ENCODE results near the gene SUSD3. TPM values are rescaled to one million over a fixed set of nuclear protein-coding genes. Genes with fewer than 3 reads are reported as not detected.

The SUSD3 gene
- total RNA-seq, 4 donors from 2014 or later: 0.83 to 3.3 (median 1.4) TPM

DNA sequence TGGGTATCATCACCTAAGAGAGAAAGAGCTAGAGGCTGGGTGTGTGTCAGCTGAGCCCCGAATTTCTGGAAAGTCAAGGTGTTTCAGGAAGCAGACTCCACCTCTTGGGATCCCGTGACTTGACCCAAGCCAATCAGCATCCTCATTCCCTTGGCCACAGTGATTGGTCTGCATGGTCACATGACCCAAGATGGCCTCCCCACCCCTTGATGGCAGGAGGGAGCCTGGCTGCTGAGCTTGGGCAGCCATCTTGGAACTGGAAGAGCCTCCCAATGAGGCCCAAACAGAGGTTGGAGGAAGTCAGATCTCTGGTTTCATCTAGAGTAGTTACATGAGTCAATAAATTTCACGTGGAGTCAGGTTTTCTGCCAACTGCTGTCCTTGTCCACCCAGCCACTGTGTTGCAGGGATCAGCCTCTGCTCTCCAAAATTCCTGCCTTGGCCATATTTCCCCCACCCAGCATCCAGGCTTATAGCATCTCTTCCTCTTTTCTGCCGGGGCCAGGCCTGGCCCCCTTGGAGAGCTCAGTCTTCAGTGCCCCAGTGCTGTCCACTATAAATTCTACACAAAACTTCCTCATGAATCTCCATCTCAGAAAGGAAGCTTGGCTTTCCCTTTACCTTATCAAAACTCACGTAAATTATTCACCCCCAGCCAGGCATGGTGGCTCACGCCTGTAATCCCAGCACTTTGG is 17.2 kb upstream of the SUSD3 start:
- TF ChIP-seq POLR2A (IDR thresholded peaks at IDR 0.05; ENCODE audit: low read depth) (no peak), CTCF (IDR thresholded peaks at IDR 0.05) (no peak), EP300 (IDR thresholded peaks at IDR 0.05) (no peak), POLR2AphosphoS5 (IDR thresholded peaks at IDR 0.05) (no peak)
- no peak for DNase-seq (ENCODE audit: extremely low spot score)
- H3K4me3 ChIP-seq: no peak overlapping the region
- no peaks in the 10 kb centered on the region for H3K27me3 ChIP-seq
- intact Hi-C loops (cut with DNase I): no loop called here
- no peak overlapping the region for H3K27ac ChIP-seq (replicated peaks in 1 of 4)
- WGBS: 94% methylated on average over 5 of the region's 6 CpGs
- H3K4me1 ChIP-seq: peaks cover 0 to 4% (median 0%) of the 10 kb centered on the region in 4 donors
- H3K9me3 ChIP-seq: no peaks in the 10 kb centered on the region
- no peaks in the 10 kb centered on the region for H3K36me3 ChIP-seq

GRCh38 chr9:93043122-93043521 is 15.4 kb upstream of the SUSD3 start:
- WGBS: 87% methylated on average over 6 of the region's 6 CpGs
- no peak for TF ChIP-seq POLR2AphosphoS5 (IDR thresholded peaks at IDR 0.05)
- TF ChIP-seq EP300 (IDR thresholded peaks at IDR 0.05): no peak
- TF ChIP-seq POLR2A (IDR thresholded peaks at IDR 0.05; ENCODE audit: low read depth): no peak
- TF ChIP-seq CTCF (IDR thresholded peaks at IDR 0.05): no peak
- intact Hi-C loops (cut with DNase I): no loop called here

DNA sequence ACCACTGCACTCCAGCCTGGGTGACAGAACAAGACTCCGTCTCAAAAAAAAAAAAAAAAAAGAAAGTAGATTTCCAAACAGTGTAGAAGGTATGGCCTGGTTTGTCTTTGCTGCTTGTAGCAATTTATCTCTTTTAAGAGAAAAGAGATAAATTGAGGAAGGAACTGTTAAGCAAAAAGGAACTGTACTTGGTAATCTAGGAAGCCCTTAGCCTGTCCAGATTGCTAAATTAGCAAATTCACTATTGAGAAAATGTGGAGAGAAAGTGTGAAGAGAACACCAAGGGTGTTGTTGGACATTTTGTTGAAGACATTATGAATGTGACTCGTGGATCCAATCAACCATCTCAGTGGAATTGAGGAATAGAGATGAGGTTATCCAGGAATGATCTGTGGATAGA is 13.0 kb upstream of the SUSD3 start:
- no peaks in the 10 kb centered on the region for H3K36me3 ChIP-seq
- H3K4me3 ChIP-seq: no peak overlapping the region
- intact Hi-C loops (cut with DNase I): no loop called here
- H3K9me3 ChIP-seq: no peaks in the 10 kb centered on the region
- 94% methylated on average over 2 of the region's 2 CpGs for WGBS
- H3K27ac ChIP-seq (replicated peaks in 1 of 4): no peak overlapping the region
- no peak for DNase-seq (ENCODE audit: extremely low spot score)
- no peaks in the 10 kb centered on the region for H3K4me1 ChIP-seq
- no peaks in the 10 kb centered on the region for H3K27me3 ChIP-seq
- TF ChIP-seq CTCF (IDR thresholded peaks at IDR 0.05): no peak
- TF ChIP-seq EP300 (IDR thresholded peaks at IDR 0.05): no peak
- no peak for TF ChIP-seq POLR2AphosphoS5 (IDR thresholded peaks at IDR 0.05)
- TF ChIP-seq POLR2A (IDR thresholded peaks at IDR 0.05; ENCODE audit: low read depth): no peak

More at GRCh38 chr9:93043122-93043521, 15.4 kb upstream of the SUSD3 start:
- Histone ChIP-seq H3K4me1 (peaks cover 0 to under 1% (median 0%) of the 10 kb centered on the region in 4 donors), H3K36me3 (no peaks in the 10 kb centered on the region), H3K4me3 (no peak overlapping the region), H3K27ac (replicated peaks in 1 of 4) (no peak overlapping the region), H3K9me3 (no peaks in the 10 kb centered on the region), H3K27me3 (no peaks in the 10 kb centered on the region)
- DNase-seq (ENCODE audit: extremely low spot score): no peak

DNA sequence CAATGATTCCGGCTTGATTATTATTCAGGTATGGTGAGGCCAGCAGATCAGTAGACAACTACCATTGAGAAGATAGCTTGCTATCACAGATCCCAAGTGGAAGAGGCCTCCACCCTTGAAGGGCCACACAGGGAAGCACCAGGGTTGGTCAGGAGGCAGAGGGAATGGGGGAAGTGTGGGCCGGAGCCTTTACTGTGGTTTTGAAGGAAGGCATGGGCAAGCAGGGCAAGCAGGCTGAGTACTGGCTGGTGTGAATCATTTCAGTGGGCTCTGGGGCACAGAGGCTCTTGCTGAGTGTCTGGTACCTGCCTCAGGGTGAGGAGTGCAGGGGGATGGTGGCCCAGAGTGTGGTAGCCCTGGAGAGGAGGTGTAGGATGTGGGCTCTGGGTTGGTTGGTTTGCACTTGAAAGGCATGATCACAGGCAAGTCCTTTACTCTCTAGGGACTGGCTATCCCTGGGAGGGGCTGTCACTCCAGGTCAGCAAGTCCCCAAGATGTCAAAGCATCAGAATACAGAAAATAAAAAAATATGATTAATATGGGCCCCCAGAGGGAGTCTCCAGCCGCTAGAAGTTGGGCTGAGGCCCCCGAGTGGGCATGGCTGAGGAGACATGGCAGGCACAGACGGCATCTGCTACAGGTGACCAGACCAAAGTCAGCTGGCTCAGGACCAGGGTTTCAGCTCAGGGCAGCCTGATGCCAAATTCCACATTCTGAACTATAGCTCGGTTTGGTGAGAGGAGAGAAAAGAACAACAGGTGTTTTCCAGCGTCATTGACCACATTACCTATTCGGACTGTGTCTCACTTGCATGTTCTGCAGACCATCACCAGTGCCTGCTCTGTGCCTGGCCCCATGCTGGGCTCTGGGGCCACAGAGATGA is 9.7 kb upstream of the SUSD3 start:
- no peak overlapping the region for H3K27ac ChIP-seq (replicated peaks in 1 of 4)
- DNase-seq (ENCODE audit: extremely low spot score): no peak
- no peak overlapping the region for H3K4me3 ChIP-seq
- 83% methylated on average over 8 of the region's 8 CpGs for WGBS
- TF ChIP-seq CTCF (IDR thresholded peaks at IDR 0.05) (no peak), POLR2AphosphoS5 (IDR thresholded peaks at IDR 0.05) (no peak), POLR2A (IDR thresholded peaks at IDR 0.05; ENCODE audit: low read depth) (no peak), EP300 (IDR thresholded peaks at IDR 0.05) (no peak)
- no peaks in the 10 kb centered on the region for H3K27me3 ChIP-seq
- no peaks in the 10 kb centered on the region for H3K9me3 ChIP-seq
- intact Hi-C loops (cut with DNase I): no loop called here
- H3K4me1 ChIP-seq: peaks cover 5 to 17% (median 11%) of the 10 kb centered on the region in 4 donors
- H3K36me3 ChIP-seq: no peaks in the 10 kb centered on the region
